Endothelial cell of umbilical vein (primary cell): ENCODE data around the gene FCN1. TPM values are rescaled to one million over a fixed set of nuclear protein-coding genes. Genes with fewer than 3 reads are reported as not detected.

Source experiments
- BruUV-seq: library from RNA; stranded (reverse); fragments of 400-500 nt; replicated peaks from 2 replicates; lab custom pipeline; 2021; lab: Mats Ljungman, UMichigan
- CTCF ChIA-PET: fragments of 300-600, 350-600 bp; sonication (Branson Sonifier 250); formaldehyde crosslinking; loops from one replicate; lab custom pipeline; 2021; ENCODE audit warnings: antibody characterized with exemption, inconsistent platforms; lab: Charles Lee
- POLR2A ChIA-PET: fragments of 300-600, 350-600 bp; sonication (Branson Sonifier 250); formaldehyde crosslinking; loops from one replicate; lab custom pipeline; 2021; ENCODE audit warnings: antibody characterized with exemption, inconsistent platforms; lab: Charles Lee
- DNase-seq: peaks from one replicate; pipeline ENCODE4 v3.0.0-alpha.2; 2011; ENCODE audit warnings: low read depth, low spot score
- FAIRE-seq: peaks from 2 replicates; lab custom pipeline; 2011; peaks lifted over from hg19 to GRCh38; lab: Jason Lieb, UNC
- H2AFZ ChIP-seq: 2 replicates; pipeline ENCODE4 v1.6.0; 2012; ENCODE audit warnings: low read depth, low read length, control low read depth, inconsistent platforms
- H3K27ac ChIP-seq: 2 replicates; pipeline ENCODE4 v1.5.1; 2011; ENCODE audit warnings: low read depth, mild to moderate bottlenecking, control low read depth, low read length, moderate library complexity; ENCODE audit not compliant: insufficient read depth
- H3K27me3 ChIP-seq, 2 experiments: 2 replicates each; pipeline versions ENCODE4 v1.6.0 to v1.6.1; 2011; ENCODE audit warnings: low read length in 2 of 2, mixed read lengths in 1 of 2; ENCODE audit not compliant: control insufficient read depth in 2 of 2, insufficient read depth in 2 of 2
- H3K36me3 ChIP-seq, 2 experiments: 2 replicates in 1 of 2; 3 replicates in 1 of 2; pipeline ENCODE4 v1.5.1; 2011; ENCODE audit warnings: low read length in 2 of 2, mild to moderate bottlenecking in 1 of 2, moderate library complexity in 1 of 2; ENCODE audit not compliant: control insufficient read depth in 2 of 2, insufficient read depth in 2 of 2; ENCODE audit errors: extremely low read depth in 1 of 2
- H3K4me1 ChIP-seq: 3 replicates; pipeline ENCODE4 v1.5.1; 2011; ENCODE audit warnings: mild to moderate bottlenecking, low read length; ENCODE audit not compliant: control insufficient read depth, insufficient read depth; ENCODE audit errors: extremely low read depth
- H3K4me2 ChIP-seq: 2 replicates; pipeline ENCODE4 v1.6.1; 2011; ENCODE audit warnings: low read length, control low read depth, mixed read lengths; ENCODE audit not compliant: insufficient read depth
- H3K4me3 ChIP-seq, 3 experiments: fragments of 200-600 bp in 1 of 3; sonication (generic), shearing (Covaris generic) in 1 of 3; replicated peaks in 1 of 3; 2 replicates each; pipeline ENCODE4 v1.5.1; 2011 to 2016; ENCODE audit warnings: control low read depth in 3 of 3, low read length in 3 of 3, mild to moderate bottlenecking in 2 of 3, inconsistent platforms in 1 of 3, low read depth in 1 of 3, moderate library complexity in 1 of 3; ENCODE audit not compliant: insufficient read depth in 1 of 3
- H3K79me2 ChIP-seq: 2 replicates; pipeline ENCODE4 v1.6.0; 2012; ENCODE audit warnings: low read length, inconsistent platforms; ENCODE audit not compliant: control insufficient read depth, insufficient read depth
- H3K9ac ChIP-seq: replicated peaks from 2 replicates; pipeline ENCODE3; 2011; ENCODE audit warnings: low read length, control low read depth; ENCODE audit not compliant: insufficient read depth; ENCODE audit errors: extremely low read depth
- H3K9me1 ChIP-seq: replicated peaks from 3 replicates; pipeline ENCODE4 v1.6.0; 2011; ENCODE audit warnings: mild to moderate bottlenecking, low read length; ENCODE audit not compliant: control insufficient read depth, insufficient read depth; ENCODE audit errors: extremely low read depth
- H3K9me3 ChIP-seq: replicated peaks from 2 replicates; pipeline ENCODE4 v1.5.1; 2012; ENCODE audit warnings: low read length, inconsistent platforms; ENCODE audit not compliant: control insufficient read depth, insufficient read depth
- H4K20me1 ChIP-seq: replicated peaks from 2 replicates; pipeline ENCODE3; 2011; ENCODE audit warnings: mild to moderate bottlenecking, low read length; ENCODE audit not compliant: control insufficient read depth, insufficient read depth; ENCODE audit errors: extremely low read depth
- CTCF ChIP-seq, 2 donors: IDR thresholded peaks; 1 replicate in 1 of 2; 2 replicates in 1 of 2; pipeline ENCODE4 v1.5.1; 2011; ENCODE audit warnings: low read length in 2 of 2, mild to moderate bottlenecking in 2 of 2, moderate library complexity in 2 of 2, control low read depth in 1 of 2, inconsistent platforms in 1 of 2, low read depth in 1 of 2; ENCODE audit not compliant: insufficient read depth in 1 of 2; ENCODE audit errors: extremely low read depth in 1 of 2
- EZH2 ChIP-seq: IDR thresholded peaks from 2 replicates; pipeline ENCODE4 v1.6.1; 2012; ENCODE audit warnings: borderline replicate concordance, low read depth, mild to moderate bottlenecking, moderate library complexity, low read length, inconsistent platforms; ENCODE audit not compliant: severe bottlenecking
- FOS ChIP-seq: IDR thresholded peaks from 2 replicates; pipeline ENCODE4 v1.6.1; 2011; ENCODE audit warnings: mild to moderate bottlenecking, low read length, moderate library complexity, borderline replicate concordance; ENCODE audit not compliant: insufficient read depth
- GATA2 ChIP-seq: IDR thresholded peaks from 2 replicates; pipeline ENCODE4 v1.7.0; 2011; ENCODE audit warnings: low read depth, mild to moderate bottlenecking, moderate library complexity, mixed read lengths, low read length; ENCODE audit not compliant: insufficient read length, insufficient read depth
- JUN ChIP-seq: IDR thresholded peaks from 2 replicates; pipeline ENCODE4 v1.6.1; 2011; ENCODE audit warnings: borderline replicate concordance, low read depth; ENCODE audit not compliant: insufficient read length, insufficient read depth
- MYC ChIP-seq: IDR thresholded peaks from one replicate; pipeline ENCODE4 v1.6.1; 2011; ENCODE audit warnings: mild to moderate bottlenecking, low read depth, low read length
- POLR2A ChIP-seq: IDR thresholded peaks from 2 replicates; pipeline ENCODE4 v1.6.1; 2012; ENCODE audit warnings: low read depth, mild to moderate bottlenecking, control low read depth, low read length
- POLR2AphosphoS5 ChIP-seq: IDR thresholded peaks from 2 replicates; pipeline ENCODE4 v1.6.1; 2012; ENCODE audit warnings: low read depth, mild to moderate bottlenecking, control low read depth, low read length, moderate library complexity; ENCODE audit not compliant: insufficient read depth
- dilution Hi-C: fragments of 300-500 bp; cut with MboI; formaldehyde crosslinking; loops from one replicate; pipeline ENCODE4 v1.15.0; 2019; ENCODE audit warnings: low sequenced_read_pairs; ENCODE audit not compliant: extremely low pct_ligation_motif_present
- intact Hi-C: fragments of 100-400 bp; cut with micrococcal nuclease; formaldehyde crosslinking; loops from one replicate; pipeline ENCODE4 v1.10.0; 2022
- polyA plus RNA-seq, 4 experiments: library from polyadenylated mRNA; depleted of rRNA in 3 of 4; stranded (reverse) in 3 of 4; unstranded in 1 of 4; fragments of >200 nt; gene quantifications; 2 replicates each; pipeline versions ENCODE4 v1.2.1 to v1.2.3, GENCODE V29; 2011 to 2012; ENCODE audit warnings: missing spikeins in 1 of 4
- total RNA-seq: library from RNA; stranded (reverse); gene quantifications from 2 replicates; pipeline ENCODE4 v1.2.3, GENCODE V29; 2021
- TF ChIP-seq, protein P1 (sequence below): IDR thresholded peaks from 2 replicates; pipeline ENCODE4 v1.6.1; 2011; ENCODE audit not compliant: insufficient read depth, insufficient read length

The FCN1 gene
- total and polyA plus RNA-seq, 2 donors (not counting 3 experiments of a cell fraction or from before 2014, with no cell fraction given) = not detected

GRCh38 chr9:134961331-134962064 lies 43.8 kb upstream of the FCN1 start:
- TF ChIP-seq, protein P1, sequence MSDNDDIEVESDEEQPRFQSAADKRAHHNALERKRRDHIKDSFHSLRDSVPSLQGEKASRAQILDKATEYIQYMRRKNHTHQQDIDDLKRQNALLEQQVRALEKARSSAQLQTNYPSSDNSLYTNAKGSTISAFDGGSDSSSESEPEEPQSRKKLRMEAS = no peak
- TF ChIP-seq CTCF (IDR thresholded peaks at IDR 0.05; ENCODE audit: extremely low read depth in 1 of 2, insufficient read depth in 1 of 2, low read depth in 1 of 2, low read length in 2 of 2) = no peak
- no peak overlapping the region for H3K4me2 ChIP-seq
- no peak overlapping the region for H3K27ac ChIP-seq
- H3K79me2 ChIP-seq = no peaks in the 10 kb centered on the region
- no peak overlapping the region for H3K4me3 ChIP-seq
- no peaks in the 10 kb centered on the region for H3K9me3 ChIP-seq
- no peaks in the 10 kb centered on the region for H3K9me1 ChIP-seq
- no peaks in the 10 kb centered on the region for H4K20me1 ChIP-seq
- H3K9ac ChIP-seq = no peak overlapping the region
- ChIA-PET CTCF (no interaction called here), POLR2A (no interaction called here)
- no peaks in the 10 kb centered on the region for H3K4me1 ChIP-seq
- intact Hi-C loops (no loop called here), dilution Hi-C loops (no loop called here)
- FAIRE-seq = no peak
- no peak overlapping the region for H2AFZ ChIP-seq
- H3K27me3 ChIP-seq = no peaks in the 10 kb centered on the region
- no peak for DNase-seq
- BruUV-seq = no TSS peak
- no peaks in the 10 kb centered on the region for H3K36me3 ChIP-seq

- TF ChIP-seq EZH2 (no peak), MYC (no peak), CTCF (IDR thresholded peaks at IDR 0.05; ENCODE audit: extremely low read depth in 1 of 2, insufficient read depth in 1 of 2, low read depth in 1 of 2, low read length in 2 of 2) (no peak), POLR2AphosphoS5 (no peak), GATA2 (no peak), POLR2A (no peak), FOS (no peak), JUN (no peak)
- TF ChIP-seq, protein P1 = no peak
- DNase-seq = no peak
- dilution Hi-C loops (no loop called here), intact Hi-C loops (no loop called here)
- Histone ChIP-seq H3K9me1 (no peaks in the 10 kb centered on the region), H3K27me3 (no peaks in the 10 kb centered on the region), H3K79me2 (no peaks in the 10 kb centered on the region), H3K27ac (no peak overlapping the region), H3K4me3 (no peak overlapping the region), H4K20me1 (no peaks in the 10 kb centered on the region), H3K36me3 (no peaks in the 10 kb centered on the region), H3K4me2 (no peak overlapping the region), H3K9me3 (no peaks in the 10 kb centered on the region), H3K4me1 (no peaks in the 10 kb centered on the region), H3K9ac (no peak overlapping the region), H2AFZ (no peak overlapping the region)
- POLR2A ChIA-PET = no interaction called here
- CTCF ChIA-PET = no interaction called here
- BruUV-seq = no TSS peak
- FAIRE-seq = no peak
Observed at GRCh38 chr9:134960701-134961181, 43.0 kb upstream of the FCN1 start.
